DOHH2 (cell line): ENCODE data around the gene SPACA9.

ENCODE experiments used
- CTCF ChIP-seq: fragments of 200-600 bp; sonication (generic); IDR thresholded peaks from one replicate; pipeline ENCODE4 v1.5.1; 2014; ENCODE audit warnings: antibody characterized with exemption, mild to moderate bottlenecking, low read depth, low read length; ENCODE audit not compliant: poor library complexity, severe bottlenecking
- EZH2phosphoT487 ChIP-seq: fragments of 200-600 bp; sonication (generic); IDR thresholded peaks from 2 replicates; pipeline ENCODE4 v1.6.1; 2017; ENCODE audit warnings: borderline replicate concordance, mild to moderate bottlenecking, antibody characterized with exemption, low read length, moderate library complexity, mixed read lengths

DNA sequence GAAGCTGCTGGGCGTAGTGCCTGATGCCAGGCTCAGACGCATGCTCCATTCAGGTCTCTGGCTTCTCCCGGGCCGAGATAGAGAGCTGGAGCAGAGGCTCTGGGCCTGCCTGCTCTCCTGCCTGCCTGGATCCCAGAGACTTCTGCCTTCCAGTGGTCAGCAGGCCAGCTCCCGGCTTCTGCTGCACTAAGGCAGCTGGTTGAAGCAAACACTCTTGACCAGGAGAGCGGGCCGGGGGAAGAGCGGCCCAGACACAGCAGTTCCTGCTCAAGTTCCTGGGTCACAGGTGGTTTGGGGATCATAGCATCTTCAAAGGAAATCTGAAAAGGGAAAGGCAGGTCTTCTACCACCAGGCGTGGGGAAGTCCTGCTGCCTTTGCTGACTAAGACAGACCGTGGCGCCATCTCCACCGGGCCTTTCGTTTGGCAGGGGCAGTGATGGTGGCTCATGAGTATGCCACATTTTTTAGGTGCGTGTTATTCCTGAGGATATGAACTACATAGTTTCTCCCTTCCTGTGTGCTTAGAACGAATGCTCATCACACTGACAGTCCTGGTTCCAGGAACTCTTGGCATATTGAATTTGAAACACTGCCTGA is 31.7 kb upstream of the SPACA9 start:
- TF ChIP-seq CTCF (no peak), EZH2phosphoT487 (no peak)
